IPS-NIHi7 (cell line): ENCODE data around the gene BHLHE23.
"Not testable (repeated sequence)": the region's sequence is repeated elsewhere in the genome, so short reads cannot be mapped to it uniquely, and the experiment has no call there.

Source experiments
- DNase-seq: peaks from one replicate; pipeline ENCODE4 v3.0.0; 2012; ENCODE audit warnings: mixed read lengths; ENCODE audit errors: extremely low spot score

Gene BHLHE23

GRCh38 chr20:63043348-63044203, 36.8 kb upstream of the BHLHE23 start:
- no peak for DNase-seq

GRCh38 chr20:63042448-63043071, 35.8 kb upstream of the BHLHE23 start:
- no peak for DNase-seq

- DNase-seq, result no peak
These were observed 35.0 kb upstream of the BHLHE23 start for GRCh38 chr20:63041776-63042175.

GRCh38 chr20:63037669-63038268, 31.0 kb upstream of the BHLHE23 start:
- no peak for DNase-seq

GRCh38 chr20:63036291-63036690, 29.5 kb upstream of the BHLHE23 start:
- peak; percentile 67 for DNase-seq

- DNase-seq, result no peak
These were observed 28.9 kb upstream of the BHLHE23 start for GRCh38 chr20:63035603-63036185.

- not testable (repeated sequence) for DNase-seq
These were observed 28.2 kb upstream of the BHLHE23 start for GRCh38 chr20:63034710-63035602.

GRCh38 chr20:63033794-63034709, 27.3 kb upstream of the BHLHE23 start:
- DNase-seq, result no peak

GRCh38 chr20:63032861-63033793, 26.4 kb upstream of the BHLHE23 start:
- no peak for DNase-seq

- DNase-seq, result no peak
These were observed 25.4 kb upstream of the BHLHE23 start for GRCh38 chr20:63032026-63032800.

- DNase-seq, result no peak
These were observed 24.7 kb upstream of the BHLHE23 start for GRCh38 chr20:63031251-63032014.

- DNase-seq, result peak; percentile 77
These were observed 22.8 kb upstream of the BHLHE23 start for GRCh38 chr20:63029358-63030121.

GRCh38 chr20:63028461-63028921, 21.7 kb upstream of the BHLHE23 start:
- DNase-seq, result no peak

- DNase-seq, result peak; percentile 64
These were observed 21.2 kb upstream of the BHLHE23 start for GRCh38 chr20:63027922-63028389.

- DNase-seq, result no peak
These were observed 20.6 kb upstream of the BHLHE23 start for GRCh38 chr20:63027221-63027921.

- DNase-seq, result no peak
These were observed 19.9 kb upstream of the BHLHE23 start for GRCh38 chr20:63026582-63027165.
